Common myeloid progenitor, CD34-positive (primary cell): ENCODE results near the gene SCAMP5.

ENCODE experiments used
- CTCF ChIA-PET: fragments of 350-600 bp; sonication (Branson Sonifier 250); formaldehyde crosslinking; loops from one replicate; lab custom pipeline; 2021; ENCODE audit warnings: antibody characterized with exemption; lab: Charles Lee
- POLR2A ChIA-PET: fragments of 350-600 bp; sonication (Branson Sonifier 250); formaldehyde crosslinking; loops from one replicate; lab custom pipeline; 2021; ENCODE audit warnings: antibody characterized with exemption; lab: Charles Lee
- DNase-seq, 3 donors: peaks; one replicate each; pipeline versions ENCODE4 v3.0.0 to v3.0.0-alpha.2; 2013
- H3K27ac ChIP-seq, 2 experiments: 1 replicate in 1 of 2; 2 replicates in 1 of 2; pipeline ENCODE4 v1.7.0; 2013; ENCODE audit warnings: inconsistent platforms in 2 of 2, low read length in 2 of 2, mild to moderate bottlenecking in 2 of 2, low read depth in 1 of 2, moderate library complexity in 1 of 2; ENCODE audit not compliant: severe bottlenecking in 2 of 2, insufficient read depth in 1 of 2, poor library complexity in 1 of 2
- H3K27me3 ChIP-seq, 5 experiments: replicated peaks in 2 of 5; 1 replicate in 3 of 5; 2 replicates in 2 of 5; pipeline versions ENCODE4 v1.6.1 to v1.7.0; 2013; ENCODE audit warnings: low read length in 4 of 5, mild to moderate bottlenecking in 2 of 5, moderate library complexity in 2 of 5, inconsistent platforms in 1 of 5; ENCODE audit not compliant: insufficient read depth in 5 of 5, control insufficient read depth in 4 of 5
- H3K36me3 ChIP-seq, 4 experiments: 1 replicate in 2 of 4; 2 replicates in 2 of 4; pipeline versions ENCODE4 v1.6.1 to v1.7.0; 2013; ENCODE audit warnings: low read length in 3 of 4, control low read depth in 1 of 4, mild to moderate bottlenecking in 1 of 4; ENCODE audit not compliant: control insufficient read depth in 4 of 4, insufficient read depth in 4 of 4
- H3K4me1 ChIP-seq, 4 experiments: 1 replicate in 3 of 4; 2 replicates in 1 of 4; pipeline versions ENCODE4 v1.6.1 to v1.7.1; 2013; ENCODE audit warnings: low read length in 3 of 4, mild to moderate bottlenecking in 3 of 4, control low read depth in 1 of 4, inconsistent platforms in 1 of 4, moderate library complexity in 1 of 4; ENCODE audit not compliant: control insufficient read depth in 4 of 4, insufficient read depth in 4 of 4; ENCODE audit errors: control extremely low read depth in 1 of 4
- H3K4me3 ChIP-seq, 7 experiments: 1 replicate in 4 of 7; 2 replicates in 3 of 7; pipeline versions ENCODE4 v1.5.1 to v1.7.0; 2013; ENCODE audit warnings: mild to moderate bottlenecking in 7 of 7, low read length in 6 of 7, moderate library complexity in 6 of 7, inconsistent platforms in 2 of 7, low read depth in 2 of 7, control low read depth in 1 of 7; ENCODE audit not compliant: insufficient read depth in 4 of 7, control insufficient read depth in 1 of 7; ENCODE audit errors: extremely low read depth in 1 of 7
- H3K9me3 ChIP-seq, 5 experiments: 1 replicate in 4 of 5; 2 replicates in 1 of 5; pipeline versions ENCODE4 v1.6.1 to v1.7.1; 2013; ENCODE audit warnings: low read length in 4 of 5, mild to moderate bottlenecking in 2 of 5, inconsistent platforms in 1 of 5, low read depth in 1 of 5, moderate library complexity in 1 of 5; ENCODE audit not compliant: control insufficient read depth in 4 of 5, insufficient read depth in 2 of 5; ENCODE audit errors: control extremely low read depth in 1 of 5
- WGBS: methylation state at CpG from one replicate; pipeline ENCODE4 v1.1.5; 2013; ENCODE audit not compliant: insufficient coverage; 5-methylcytosine and 5-hydroxymethylcytosine counted together

The SCAMP5 gene

GRCh38 chr15:75016431-75016830 lies 21.1 kb downstream of the SCAMP5 start:
- no peak overlapping the region for H3K4me3 ChIP-seq
- no peak for DNase-seq
- no peak overlapping the region for H3K27ac ChIP-seq
- ChIA-PET POLR2A (no interaction called here), CTCF (no interaction called here)
- peaks cover 0 to 19% (median 3%) of the 10 kb centered on the region in 4 experiments for H3K36me3 ChIP-seq
- H3K27me3 ChIP-seq = no peaks in the 10 kb centered on the region
- H3K4me1 ChIP-seq = peaks cover 0 to 22% (median 8%) of the 10 kb centered on the region in 4 experiments
- 94% methylated on average over 14 of the region's 15 CpGs for WGBS
- H3K9me3 ChIP-seq = no peaks in the 10 kb centered on the region

- 96% methylated on average over 3 of the region's 3 CpGs for WGBS
- POLR2A ChIA-PET = no interaction called here
Measured at GRCh38 chr15:75019916-75020315, 24.6 kb downstream of the SCAMP5 start.

GRCh38 chr15:75021341-75021740 lies 26.0 kb downstream of the SCAMP5 start:
- H3K27me3 ChIP-seq = no peaks in the 10 kb centered on the region
- peaks cover 2 to 51% (median 30%) of the 10 kb centered on the region in 4 experiments for H3K4me1 ChIP-seq
- WGBS = 60% methylated on average over 1 of the region's 8 CpGs
- peaks cover 0 to 23% (median 6%) of the 10 kb centered on the region in 4 experiments for H3K36me3 ChIP-seq
- H3K9me3 ChIP-seq = no peaks in the 10 kb centered on the region
- ChIA-PET POLR2A (interaction anchor here (1.2 kb wide), 1 partner anchor 26 kb away, joined by 3 read pairs; the partner anchor contains the start of gene SCAMP5), CTCF (interaction anchor here (0.8 to 1.4 kb wide), 2 partner anchors 31 to 71 kb away, joined by 3 read pairs; no protein-coding TSS in a partner anchor)
- H3K4me3 ChIP-seq = no peak overlapping the region
- peak overlapping the region in 1 of 2 experiments; percentile 37 for H3K27ac ChIP-seq
- DNase-seq = peak in 2 of 3 donors; percentile 49 to 62

More at GRCh38 chr15:75019916-75020315, 24.6 kb downstream of the SCAMP5 start:
- no peaks in the 10 kb centered on the region for H3K27me3 ChIP-seq
- no peak for DNase-seq
- H3K36me3 ChIP-seq = peaks cover 0 to 16% (median 3%) of the 10 kb centered on the region in 4 experiments
- CTCF ChIA-PET = interaction anchor here (0.5 kb wide), 1 partner anchor 86 kb away, joined by 3 read pairs; no protein-coding TSS in a partner anchor
- H3K4me3 ChIP-seq = no peak overlapping the region
- H3K4me1 ChIP-seq = peaks cover 2 to 41% (median 23%) of the 10 kb centered on the region in 4 experiments
- no peaks in the 10 kb centered on the region for H3K9me3 ChIP-seq
- H3K27ac ChIP-seq = no peak overlapping the region

- Histone ChIP-seq H3K4me3 (no peak overlapping the region), H3K9me3 (no peaks in the 10 kb centered on the region), H3K27ac (peak overlapping the region in 1 of 2 experiments; percentile 91), H3K4me1 (peaks cover 2 to 64% (median 39%) of the 10 kb centered on the region in 4 experiments), H3K27me3 (no peaks in the 10 kb centered on the region), H3K36me3 (peaks cover 0 to 20% (median 6%) of the 10 kb centered on the region in 4 experiments)
- CTCF ChIA-PET = interaction anchor here (1.6 to 10.7 kb wide), 2 partner anchors 12 to 184 kb away, joined by 3 to 140 read pairs; no protein-coding TSS in a partner anchor
- POLR2A ChIA-PET = interaction anchor here (1.0 to 1.6 kb wide), 4 partner anchors 13 to 182 kb away, joined by 3 to 5 read pairs (median 4); no protein-coding TSS in a partner anchor
- DNase-seq = no peak
- WGBS = 100% methylated on average over 1 of the region's 2 CpGs
Measured at GRCh38 chr15:75022783-75023180, 27.4 kb downstream of the SCAMP5 start.

GRCh38 chr15:75023181-75023871 lies 28.0 kb downstream of the SCAMP5 start, which contains the start of gene PPCDC:
TSS of gene PPCDC (plus strand) at chr15:75023590. CDS start at chr15:75028319, 4,729 bp downstream.
- peak within 1 kb of the TSS; percentile 54 to 91 (median 90) for H3K4me3 ChIP-seq
- 0% methylated on average over 36 of the region's 40 CpGs for WGBS
- H3K9me3 ChIP-seq = no peaks in the 10 kb centered on the region
- H3K27me3 ChIP-seq = no peaks in the 10 kb centered on the region
- H3K36me3 ChIP-seq = peaks cover 0 to 17% (median 4%) of the 10 kb centered on the region in 4 experiments
- peak; percentile 92 to 94 (median 94) for DNase-seq
- ChIA-PET POLR2A (interaction anchor here (1.0 to 1.6 kb wide), 4 partner anchors 12 to 181 kb away, joined by 3 to 5 read pairs (median 4); no protein-coding TSS in a partner anchor), CTCF (interaction anchor here (1.6 to 10.7 kb wide), 2 partner anchors 11 to 183 kb away, joined by 3 to 140 read pairs; no protein-coding TSS in a partner anchor)
- H3K27ac ChIP-seq = peak within 1 kb of the TSS; percentile 76 to 91
- peaks cover 2 to 69% (median 44%) of the 10 kb centered on the region in 4 experiments for H3K4me1 ChIP-seq

GRCh38 chr15:75023872-75024636 lies 28.7 kb downstream of the SCAMP5 start:
- H3K36me3 ChIP-seq = peaks cover 0 to 16% (median 4%) of the 10 kb centered on the region in 4 experiments
- ChIA-PET CTCF (interaction anchor here (1.2 to 10.7 kb wide), 3 partner anchors 10 to 187 kb away, joined by 3 to 140 read pairs (median 3); no protein-coding TSS in a partner anchor), POLR2A (interaction anchor here (0.6 to 1.6 kb wide), 5 partner anchors 12 to 189 kb away, joined by 3 to 5 read pairs (median 3); no protein-coding TSS in a partner anchor)
- peak in 2 of 3 donors; percentile 61 to 69 for DNase-seq
- no peaks in the 10 kb centered on the region for H3K9me3 ChIP-seq
- no peaks in the 10 kb centered on the region for H3K27me3 ChIP-seq
- peaks cover 2 to 69% (median 52%) of the 10 kb centered on the region in 4 experiments for H3K4me1 ChIP-seq
- peak overlapping the region; percentile 76 to 91 for H3K27ac ChIP-seq
- WGBS = 15% methylated on average over 10 of the region's 12 CpGs
- peak overlapping the region; percentile 54 to 91 (median 90) for H3K4me3 ChIP-seq
